K562 (cell line): ENCODE results near the gene MACF1. TPM values are rescaled to one million over a fixed set of nuclear protein-coding genes. Genes with fewer than 3 reads are reported as not detected.
A peak's percentile ranks its signal among the peaks of the same experiment; 100 is the strongest.

Source experiments
- ATAC-seq: fragments of 200-7000 bp; cut with Tn5 transposase; 3 replicates; pipeline ENCODE4 v1.9.1; 2020; ENCODE audit warnings: moderate library complexity
- BruUV-seq: library from RNA; stranded (reverse); fragments of 400-500 nt; replicated peaks from 2 replicates; lab custom pipeline; 2021; lab: Mats Ljungman, UMichigan
- CTCF ChIA-PET: fragments of 300-600 bp; formaldehyde crosslinking; extraction: SDS; loops from one replicate; lab custom pipeline; 2021; ENCODE audit warnings: low intra/inter-chr PET ratio; lab: Yijun Ruan, JAX
- POLR2A ChIA-PET: fragments of 300-600, 350-650 bp; sonication (Branson Sonifier 250); formaldehyde crosslinking; extraction: SDS; loops from one replicate; lab custom pipeline; 2021; ENCODE audit warnings: antibody characterized with exemption, inconsistent platforms; lab: Yijun Ruan, JAX
- DNase-seq, 4 experiments: peaks; one replicate each; pipeline versions ENCODE4 v3.0.0 to v3.0.0-alpha.2; 2011 to 2018; ENCODE audit warnings: low spot score in 3 of 4, mixed read lengths in 3 of 4; ENCODE audit errors: extremely low read depth in 1 of 4
- FAIRE-seq: peaks from 2 replicates; lab custom pipeline; 2011; peaks lifted over from hg19 to GRCh38; lab: Jason Lieb, UNC
- H2AFZ ChIP-seq: 2 replicates; pipeline ENCODE4 v1.6.0; 2011; ENCODE audit warnings: low read depth, low read length, control low read depth, inconsistent platforms
- H3K27ac ChIP-seq: fragments of 200-600 bp; 3 replicates; pipeline ENCODE4 v1.8.0; 2011; ENCODE audit warnings: low read depth, mild to moderate bottlenecking, control low read depth, inconsistent platforms, low read length, moderate library complexity, mixed read lengths; ENCODE audit errors: extremely low read depth
- H3K27me3 ChIP-seq, 2 experiments: fragments of 300-600 bp in 1 of 2; 2 replicates in 1 of 2; 3 replicates in 1 of 2; pipeline versions ENCODE4 v1.6.0 to v1.8.0; 2011; ENCODE audit warnings: inconsistent platforms in 2 of 2, low read length in 2 of 2, mild to moderate bottlenecking in 1 of 2, mixed read lengths in 1 of 2, moderate library complexity in 1 of 2; ENCODE audit not compliant: control insufficient read depth in 2 of 2, insufficient read depth in 2 of 2
- H3K36me3 ChIP-seq: fragments of 300-600 bp; 3 replicates; pipeline ENCODE4 v1.8.0; 2011; ENCODE audit warnings: mild to moderate bottlenecking, low read length, inconsistent platforms; ENCODE audit not compliant: control insufficient read depth, insufficient read depth
- H3K4me1 ChIP-seq, 2 experiments: fragments of 200-600 bp in 1 of 2; replicated peaks in 1 of 2; 2 replicates in 1 of 2; 3 replicates in 1 of 2; pipeline versions ENCODE4 v1.5.1 to v1.8.0; 2011; ENCODE audit warnings: inconsistent platforms in 2 of 2, low read length in 2 of 2, mild to moderate bottlenecking in 1 of 2, mixed read lengths in 1 of 2, moderate library complexity in 1 of 2; ENCODE audit not compliant: control insufficient read depth in 2 of 2, insufficient read depth in 2 of 2
- H3K4me2 ChIP-seq: 2 replicates; pipeline ENCODE4 v1.6.1; 2011; ENCODE audit warnings: low read length, control low read depth, inconsistent platforms, mixed read lengths; ENCODE audit not compliant: insufficient read depth
- H3K4me3 ChIP-seq: fragments of 200-600 bp; sonication (generic), shearing (Covaris generic); 2 replicates; pipeline ENCODE4 v1.5.1; 2016; ENCODE audit warnings: control low read depth, inconsistent platforms
- H3K79me2 ChIP-seq: fragments of 200-600 bp; 3 replicates; pipeline ENCODE4 v1.8.0; 2011; ENCODE audit warnings: low read length, inconsistent platforms; ENCODE audit not compliant: control insufficient read depth, insufficient read depth
- H3K9ac ChIP-seq, 2 experiments: 2 replicates each; pipeline versions ENCODE4 v1.6.0 to v1.6.1; 2011; ENCODE audit warnings: low read depth in 2 of 2, low read length in 2 of 2, control low read depth in 1 of 2, inconsistent platforms in 1 of 2, mild to moderate bottlenecking in 1 of 2, mixed read lengths in 1 of 2; ENCODE audit not compliant: insufficient read depth in 1 of 2
- H3K9me1 ChIP-seq: one replicate; pipeline ENCODE4 v1.6.0; 2011; ENCODE audit warnings: inconsistent platforms, mild to moderate bottlenecking, low read length, moderate library complexity; ENCODE audit not compliant: control insufficient read depth, insufficient read depth
- H3K9me3 ChIP-seq: replicated peaks from 2 replicates; pipeline ENCODE4 v1.5.1; 2011; ENCODE audit warnings: low read depth, low read length, inconsistent platforms; ENCODE audit not compliant: control insufficient read depth, insufficient read depth
- H4K20me1 ChIP-seq: replicated peaks from 2 replicates; pipeline ENCODE4 v1.6.1; 2011; ENCODE audit warnings: low read length, inconsistent platforms, mixed read lengths; ENCODE audit not compliant: control insufficient read depth, insufficient read depth
- CEBPG ChIP-seq, 3 experiments: fragments of 200-800 bp in 1 of 3; sonication (Bioruptor generic) in 1 of 3; sonication (generic) in 1 of 3; formaldehyde crosslinking in 1 of 3; IDR thresholded peaks in 2 of 3; conservative IDR thresholded peaks in 1 of 3; 2 replicates each; pipeline versions ENCODE4 v1.6.1 to v1.8.0; 2016 to 2022; ENCODE audit warnings: missing compliant biosample characterization in 2 of 3, missing genetic modification characterization in 2 of 3, mild to moderate bottlenecking in 1 of 3, missing genetic modification reagents in 1 of 3
- ELF1 ChIP-seq: fragments of 200-800 bp; sonication (Bioruptor generic); IDR thresholded peaks from 2 replicates; pipeline ENCODE4 v1.6.1; 2016; ENCODE audit warnings: missing genetic modification characterization, missing compliant biosample characterization
- ERF ChIP-seq: fragments of 450-650 bp; formaldehyde crosslinking; IDR thresholded peaks from 2 replicates; pipeline ENCODE4 v1.4.0; 2020; ENCODE audit warnings: mild to moderate bottlenecking, mixed read lengths
- HDAC3 ChIP-seq: fragments of 450-650 bp; IDR thresholded peaks from 2 replicates; pipeline ENCODE4 v1.6.1; 2018; ENCODE audit warnings: borderline replicate concordance, mild to moderate bottlenecking, moderate library complexity; ENCODE audit not compliant: partially characterized antibody
- PHB2 ChIP-seq: fragments of 450-650 bp; IDR thresholded peaks from 2 replicates; pipeline ENCODE4 v1.6.1; 2017; ENCODE audit warnings: low read depth
- PTRF ChIP-seq: fragments of 450-650 bp; IDR thresholded peaks from 2 replicates; pipeline ENCODE4 v1.6.1; 2016; ENCODE audit warnings: mild to moderate bottlenecking, missing genetic modification characterization, missing compliant biosample characterization
- SNRNP70 ChIP-seq: fragments of 200-400 bp; formaldehyde crosslinking; optimal IDR thresholded peaks from 2 replicates; pipeline ENCODE3; 2017; ENCODE audit warnings: low read depth, low read length
- TRIM24 ChIP-seq, 2 experiments: fragments of 450-650 bp; IDR thresholded peaks; 2 replicates each; pipeline ENCODE4 v1.6.1; 2016
- ZEB2 ChIP-seq: fragments of 450-650 bp; IDR thresholded peaks from 2 replicates; pipeline ENCODE4 v1.6.1; 2016
- ZKSCAN1 ChIP-seq: fragments of 150-350 bp; IDR thresholded peaks from 2 replicates; pipeline ENCODE4 v1.6.1; 2016; ENCODE audit warnings: low read depth, low read length
- ZNF197 ChIP-seq: fragments of 200-800 bp; sonication (Bioruptor generic); IDR thresholded peaks from 2 replicates; pipeline ENCODE4 v1.6.1; 2016; ENCODE audit warnings: low read depth, missing genetic modification characterization, missing compliant biosample characterization
- ZNF3 ChIP-seq: fragments of 250-450 bp; sonication (Bioruptor Pico); IDR thresholded peaks from 2 replicates; pipeline ENCODE4 v1.5.0; 2021; ENCODE audit warnings: mild to moderate bottlenecking, moderate library complexity
- ZNF316 ChIP-seq: fragments of 450-650 bp; IDR thresholded peaks from 2 replicates; pipeline ENCODE4 v1.6.1; 2016
- ZNF398 ChIP-seq: fragments of 250-450 bp; sonication (Bioruptor Pico); IDR thresholded peaks from 2 replicates; pipeline ENCODE4 v1.8.0; 2021; ENCODE audit warnings: moderate library complexity, mild to moderate bottlenecking, inconsistent platforms
- ZNF668 ChIP-seq: fragments of 250-450 bp; sonication (Bioruptor Pico); IDR thresholded peaks from 2 replicates; pipeline ENCODE4 v1.8.0; 2022; ENCODE audit warnings: mild to moderate bottlenecking, inconsistent platforms
- WGBS: fragments of 100-300 bp; shearing (Covaris generic); methylation state at CpG from one replicate; pipeline ENCODE4 v1.1.6; 2016; ENCODE audit warnings: low coverage, mixed read lengths; ENCODE audit not compliant: insufficient coverage; ENCODE audit errors: missing lambda C conversion rate; 5-methylcytosine and 5-hydroxymethylcytosine counted together
- in situ Hi-C: fragments of 300-500 bp; cut with MboI; formaldehyde crosslinking; loops from 4 replicates; pipeline ENCODE4 v1.15.0; 2018; ENCODE audit warnings: inconsistent platforms, mixed read lengths
- intact Hi-C: fragments of 100-400 bp; cut with micrococcal nuclease; formaldehyde crosslinking; loops from 2 replicates; pipeline ENCODE4 v1.14.2; 2022
- polyA plus RNA-seq, 8 experiments: library from polyadenylated mRNA; depleted of rRNA in 4 of 8; stranded (reverse) in 5 of 8; unstranded in 3 of 8; fragments of >200 nt; fragmentation: Nextera tagmentation in 2 of 8; fragmentation: Illumina TruSeq in 1 of 8; extraction: Ambion mirVana in 2 of 8; extraction: Trizol in 1 of 8; gene quantifications; 2 replicates each; pipeline versions ENCODE4 v1.2.1 to v1.2.3, GENCODE V29; 2011 to 2014; ENCODE audit warnings: inconsistent platforms in 1 of 8, missing spikeins in 1 of 8
- total RNA-seq, 7 experiments: library from RNA; depleted of rRNA in 6 of 7; stranded (reverse); fragments of >200 nt in 6 of 7; fragmentation: Illumina TruSeq in 2 of 7; extraction: Trizol in 2 of 7; gene quantifications; 2 replicates each; pipeline versions ENCODE4 v1.2.1 to v1.2.3, GENCODE V29; 2011 to 2021; ENCODE audit warnings: low replicate concordance in 1 of 7
- TF ChIP-seq, protein P1 (sequence below), 3 experiments: IDR thresholded peaks in 2 of 3; conservative IDR thresholded peaks in 1 of 3; 2 replicates each; pipeline ENCODE4 v1.5.1; 2011 to 2012; ENCODE audit warnings: low read length in 3 of 3, mild to moderate bottlenecking in 3 of 3, control low read depth in 2 of 3, improper control_type of control experiment in 1 of 3, inconsistent platforms in 1 of 3, low read depth in 1 of 3, mixed read lengths in 1 of 3, moderate library complexity in 1 of 3; ENCODE audit not compliant: insufficient read depth in 2 of 3
- TF ChIP-seq, protein P2 (sequence below): fragments of 450-650 bp; formaldehyde crosslinking; IDR thresholded peaks from 2 replicates; pipeline ENCODE4 v1.4.0; 2022; ENCODE audit warnings: mild to moderate bottlenecking, moderate library complexity

MACF1 gene
- total and polyA plus RNA-seq, 9 of the 15 experiments (the other 6 are each of a cell fraction or from before 2014, with no cell fraction given) = 13.2 to 232 (median 112) TPM

DNA sequence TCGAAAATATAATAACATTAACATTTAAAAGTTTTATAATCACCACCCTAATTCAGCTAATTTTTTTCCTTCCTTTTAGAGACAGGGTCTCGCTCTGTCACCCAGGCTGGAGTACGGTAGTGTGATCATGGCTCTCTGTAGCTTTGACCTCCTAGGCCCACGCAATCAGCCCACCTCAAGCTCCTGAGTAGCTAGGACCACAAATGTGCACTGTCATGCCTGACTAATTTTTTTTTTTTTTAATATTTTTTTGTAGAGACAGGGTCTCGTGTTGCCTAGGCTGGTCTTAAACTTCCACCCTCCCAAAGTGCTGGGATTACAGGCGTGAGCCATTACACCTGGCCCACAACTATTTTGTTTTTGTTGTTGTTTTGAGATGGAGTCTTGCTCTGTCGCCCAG is 172.2 kb downstream of the MACF1 start (continued):
- TF ChIP-seq ZNF197 (CRISPR knock-in tag) (no peak), ZNF316 (peak; percentile 86), SNRNP70 (no peak)
- TF ChIP-seq, all 486 proteins: peak for 6

DNA sequence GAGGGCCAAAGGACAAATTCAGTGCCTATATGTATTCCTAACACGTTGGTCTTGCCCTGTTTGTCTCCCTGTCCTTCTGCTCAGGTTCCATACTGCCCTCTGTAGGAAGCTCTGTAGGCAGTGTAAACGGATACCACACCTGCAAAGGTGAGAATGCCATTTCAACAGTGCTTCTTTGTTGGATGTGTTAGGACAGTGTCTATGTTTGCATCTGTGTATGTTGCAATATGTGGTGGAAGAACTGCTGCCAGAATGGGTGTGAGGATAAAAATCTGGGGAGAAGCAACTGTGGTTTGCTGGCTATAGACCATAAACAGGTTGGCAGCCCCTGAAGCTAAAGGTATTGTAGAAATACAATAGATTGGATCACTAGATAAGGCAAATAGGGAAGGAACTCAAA is 173.9 kb downstream of the MACF1 start:
- Histone ChIP-seq H3K27ac (no peak overlapping the region), H3K9me3 (no peaks in the 10 kb centered on the region), H3K4me3 (no peak overlapping the region), H3K4me1 (no peaks in the 10 kb centered on the region), H3K4me2 (no peak overlapping the region), H3K27me3 (no peaks in the 10 kb centered on the region), H3K79me2 (no peaks in the 10 kb centered on the region), H3K36me3 (peaks cover 49% of the 10 kb centered on the region), H3K9ac (no peak overlapping the region), H3K9me1 (no peaks in the 10 kb centered on the region), H4K20me1 (no peaks in the 10 kb centered on the region), H2AFZ (no peak overlapping the region)
- no TSS peak for BruUV-seq
- DNase-seq (peak in 2 of 4 experiments; percentile 29 to 34), ATAC-seq (peak; percentile 81), FAIRE-seq (peak; percentile 95)
- CTCF ChIA-PET = interaction anchor here (0.6 to 0.7 kb wide), 3 partner anchors 15 to 241 kb away, joined by 3 read pairs; no protein-coding TSS in a partner anchor
- in situ Hi-C loops (no loop called here), intact Hi-C loops (loop anchor here (5.0 kb wide), 1 partner anchor 34 kb away; no protein-coding TSS in a partner anchor)
- 12% methylated on average over 2 of the region's 2 CpGs for WGBS
- POLR2A ChIA-PET = interaction anchor here (0.6 to 1.8 kb wide), 3 partner anchors 8 to 36 kb away, joined by 3 to 5 read pairs (median 4); no protein-coding TSS in a partner anchor
- TF ChIP-seq CEBPG (CRISPR knock-in tag; IDR thresholded peaks at IDR 0.05) = no peak
- TF ChIP-seq CEBPG (tag; conservative IDR thresholded peaks at IDR 0.05 in 1 of 2, IDR thresholded peaks at IDR 0.05 in 1 of 2) = peak; percentile 29 to 49; a peak in 2 of 4 replicates
- TF ChIP-seq ZNF3 (CRISPR knock-in tag) = no peak
- no peak for TF ChIP-seq ZKSCAN1
- TF ChIP-seq PHB2 = no peak
- TF ChIP-seq, protein P1, sequence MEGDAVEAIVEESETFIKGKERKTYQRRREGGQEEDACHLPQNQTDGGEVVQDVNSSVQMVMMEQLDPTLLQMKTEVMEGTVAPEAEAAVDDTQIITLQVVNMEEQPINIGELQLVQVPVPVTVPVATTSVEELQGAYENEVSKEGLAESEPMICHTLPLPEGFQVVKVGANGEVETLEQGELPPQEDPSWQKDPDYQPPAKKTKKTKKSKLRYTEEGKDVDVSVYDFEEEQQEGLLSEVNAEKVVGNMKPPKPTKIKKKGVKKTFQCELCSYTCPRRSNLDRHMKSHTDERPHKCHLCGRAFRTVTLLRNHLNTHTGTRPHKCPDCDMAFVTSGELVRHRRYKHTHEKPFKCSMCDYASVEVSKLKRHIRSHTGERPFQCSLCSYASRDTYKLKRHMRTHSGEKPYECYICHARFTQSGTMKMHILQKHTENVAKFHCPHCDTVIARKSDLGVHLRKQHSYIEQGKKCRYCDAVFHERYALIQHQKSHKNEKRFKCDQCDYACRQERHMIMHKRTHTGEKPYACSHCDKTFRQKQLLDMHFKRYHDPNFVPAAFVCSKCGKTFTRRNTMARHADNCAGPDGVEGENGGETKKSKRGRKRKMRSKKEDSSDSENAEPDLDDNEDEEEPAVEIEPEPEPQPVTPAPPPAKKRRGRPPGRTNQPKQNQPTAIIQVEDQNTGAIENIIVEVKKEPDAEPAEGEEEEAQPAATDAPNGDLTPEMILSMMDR (IDR thresholded peaks at IDR 0.05 in 2 of 3, conservative IDR thresholded peaks at IDR 0.05 in 1 of 3; ENCODE audit: insufficient read depth in 2 of 3, low read depth in 1 of 3, low read length in 3 of 3) = peak; percentile 35 to 57 (median 53); a peak in 5 of 6 replicates
- no peak for TF ChIP-seq PTRF (tag)
- TF ChIP-seq, protein P2, sequence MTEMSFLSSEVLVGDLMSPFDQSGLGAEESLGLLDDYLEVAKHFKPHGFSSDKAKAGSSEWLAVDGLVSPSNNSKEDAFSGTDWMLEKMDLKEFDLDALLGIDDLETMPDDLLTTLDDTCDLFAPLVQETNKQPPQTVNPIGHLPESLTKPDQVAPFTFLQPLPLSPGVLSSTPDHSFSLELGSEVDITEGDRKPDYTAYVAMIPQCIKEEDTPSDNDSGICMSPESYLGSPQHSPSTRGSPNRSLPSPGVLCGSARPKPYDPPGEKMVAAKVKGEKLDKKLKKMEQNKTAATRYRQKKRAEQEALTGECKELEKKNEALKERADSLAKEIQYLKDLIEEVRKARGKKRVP (CRISPR knock-in tag) = no peak
- no peak for TF ChIP-seq ZNF668
- TF ChIP-seq HDAC3 = no peak
- peak; percentile 37; the same call in 1 of the 2 replicates for TF ChIP-seq ZEB2
- no peak for TF ChIP-seq ELF1 (tag)
- TF ChIP-seq ZNF398 = no peak
- no peak for TF ChIP-seq TRIM24 (IDR thresholded peaks at IDR 0.05)
- TF ChIP-seq ERF (CRISPR knock-in tag) = no peak
